ENCODE results near the gene CHCHD10. TPM values are rescaled to one million over a fixed set of nuclear protein-coding genes. Genes with fewer than 3 reads are reported as not detected.

The CHCHD10 gene
- total and polyA plus RNA-seq, 2 donors from 2014 or later = 190 to 1,445 TPM

GRCh38 chr22:23774114-23774921 is 6.5 kb upstream of the CHCHD10 start:
- Histone ChIP-seq H3K9ac (ENCODE audit: low read length in 3 of 3) (peak overlapping the region in 1 of 3 donors; percentile 26), H3K27ac (ENCODE audit: low read depth in 2 of 2, low read length in 2 of 2) (no peak overlapping the region)

GRCh38 chr22:23773483-23774113 is 5.8 kb upstream of the CHCHD10 start:
- peak overlapping the region in 2 of 3 donors; percentile 8 to 26 for H3K9ac ChIP-seq (ENCODE audit: low read length in 3 of 3)
- no peaks in the 10 kb centered on the region for H3K27me3 ChIP-seq (ENCODE audit: control insufficient read depth, insufficient read depth, low read length)
- FAIRE-seq = no peak

More at GRCh38 chr22:23774114-23774921, 6.5 kb upstream of the CHCHD10 start:
- FAIRE-seq (no peak), DNase-seq (peak in 1 of 5 donors; percentile 53)
- H3K36me3 ChIP-seq (ENCODE audit: control insufficient read depth in 2 of 3, insufficient read depth in 3 of 3, low read length in 3 of 3) = no peaks in the 10 kb centered on the region
- intact Hi-C loops (cut with DNase I) = loop anchor here (10.0 kb wide), 1 partner anchor 70 kb away; no protein-coding TSS in a partner anchor
- H3K9me3 ChIP-seq (ENCODE audit: control insufficient read depth in 2 of 3, insufficient read depth in 1 of 3, low read length in 3 of 3) = no peaks in the 10 kb centered on the region
- TF ChIP-seq CTCF (IDR thresholded peaks at IDR 0.05; ENCODE audit: borderline replicate concordance, extremely low read depth, insufficient read depth) = no peak
- no peaks in the 10 kb centered on the region for H3K27me3 ChIP-seq (ENCODE audit: control insufficient read depth, insufficient read depth, low read length)
- peaks cover 0 to 29% (median 17%) of the 10 kb centered on the region in 3 donors for H3K4me1 ChIP-seq (ENCODE audit: control insufficient read depth in 2 of 3, insufficient read depth in 2 of 3, low read depth in 1 of 3, low read length in 3 of 3)
- H3K4me3 ChIP-seq (ENCODE audit: low read length in 3 of 3) = no peak overlapping the region

GRCh38 chr22:23772649-23773473 is 5.1 kb upstream of the CHCHD10 start, which contains the start of gene MMP11:
MMP11 (plus strand) TSS chr22:23772849; CDS start chr22:23772871, 22 bp downstream.
- H3K4me1 ChIP-seq (ENCODE audit: control insufficient read depth in 2 of 3, insufficient read depth in 2 of 3, low read depth in 1 of 3, low read length in 3 of 3) = peaks cover 0 to 29% (median 14%) of the 10 kb centered on the region in 3 donors
- FAIRE-seq (no peak), DNase-seq (peak; percentile 64 to 91 (median 85))
- H3K9ac ChIP-seq (ENCODE audit: low read length in 3 of 3) = peak within 1 kb of the TSS in 2 of 3 donors; percentile 8 to 51
- no peak for TF ChIP-seq CTCF (IDR thresholded peaks at IDR 0.05; ENCODE audit: borderline replicate concordance, extremely low read depth, insufficient read depth)
- no peak within 1 kb of the TSS for H3K27ac ChIP-seq (ENCODE audit: low read depth in 2 of 2, low read length in 2 of 2)
- intact Hi-C loops (cut with DNase I) = loop anchor here (10.0 kb wide), 1 partner anchor 72 kb away; no protein-coding TSS in a partner anchor
- no peaks in the 10 kb centered on the region for H3K36me3 ChIP-seq (ENCODE audit: control insufficient read depth in 2 of 3, insufficient read depth in 3 of 3, low read length in 3 of 3)
- H3K9me3 ChIP-seq (ENCODE audit: control insufficient read depth in 2 of 3, insufficient read depth in 1 of 3, low read length in 3 of 3) = no peaks in the 10 kb centered on the region
- H3K27me3 ChIP-seq (ENCODE audit: control insufficient read depth, insufficient read depth, low read length) = no peaks in the 10 kb centered on the region
- H3K4me3 ChIP-seq (ENCODE audit: low read length in 3 of 3) = peak within 1 kb of the TSS; percentile 20 to 57 (median 44)

More at GRCh38 chr22:23773483-23774113, 5.8 kb upstream of the CHCHD10 start:
- no peak for TF ChIP-seq CTCF (IDR thresholded peaks at IDR 0.05; ENCODE audit: borderline replicate concordance, extremely low read depth, insufficient read depth)
- peaks cover 0 to 29% (median 17%) of the 10 kb centered on the region in 3 donors for H3K4me1 ChIP-seq (ENCODE audit: control insufficient read depth in 2 of 3, insufficient read depth in 2 of 3, low read depth in 1 of 3, low read length in 3 of 3)
- H3K36me3 ChIP-seq (ENCODE audit: control insufficient read depth in 2 of 3, insufficient read depth in 3 of 3, low read length in 3 of 3) = no peaks in the 10 kb centered on the region
- H3K4me3 ChIP-seq (ENCODE audit: low read length in 3 of 3) = peak overlapping the region; percentile 20 to 57 (median 41)
- intact Hi-C loops (cut with DNase I) = loop anchor here (10.0 kb wide), 1 partner anchor 71 kb away; no protein-coding TSS in a partner anchor
- peak in 1 of 5 donors; percentile 53 for DNase-seq
- no peak overlapping the region for H3K27ac ChIP-seq (ENCODE audit: low read depth in 2 of 2, low read length in 2 of 2)
- H3K9me3 ChIP-seq (ENCODE audit: control insufficient read depth in 2 of 3, insufficient read depth in 1 of 3, low read length in 3 of 3) = no peaks in the 10 kb centered on the region
